Measurements from ENCODE around the gene ABCF3. TPM values are rescaled to one million over a fixed set of nuclear protein-coding genes. Genes with fewer than 3 reads are reported as not detected.

The ABCF3 gene
- total RNA-seq, 1 experiment from 2014 or later: 56.1 TPM

- Histone ChIP-seq H3T11ph (ENCODE audit: low read length) (no peak overlapping the region), H2BK5ac (ENCODE audit: insufficient read length, low read length) (no peak overlapping the region), H4K91ac (ENCODE audit: insufficient read length, low read depth, low read length) (no peak overlapping the region), H4K5ac (ENCODE audit: insufficient read length, low read depth, low read length) (no peak overlapping the region), H4K8ac (replicated peaks; ENCODE audit: insufficient read length, low read depth, low read length) (no peak overlapping the region), H3K27me3 (ENCODE audit: insufficient read depth, low read length) (no peaks in the 10 kb centered on the region), H3K4ac (ENCODE audit: low read depth, low read length) (no peak overlapping the region), H3K79me1 (ENCODE audit: insufficient read depth, low read depth, low read length, poor library complexity, severe bottlenecking) (no peaks in the 10 kb centered on the region), H3K56ac (ENCODE audit: insufficient read length, low read depth, low read length) (no peak overlapping the region), H2AK5ac (ENCODE audit: insufficient read length, low read length) (no peak overlapping the region), H2AFZ (ENCODE audit: low read length) (no peak overlapping the region), H3K9me3 (ENCODE audit: control insufficient read depth, low read depth, low read length) (no peaks in the 10 kb centered on the region), H4K20me1 (ENCODE audit: control insufficient read depth, insufficient read depth, insufficient read length) (no peaks in the 10 kb centered on the region), H3K79me2 (ENCODE audit: insufficient read depth, low read length) (no peaks in the 10 kb centered on the region), H2BK120ac (ENCODE audit: low read depth, low read length, poor library complexity, severe bottlenecking) (no peak overlapping the region), H3K23me2 (ENCODE audit: insufficient read length, low read depth, low read length, poor library complexity, severe bottlenecking) (no peaks in the 10 kb centered on the region), H2BK15ac (ENCODE audit: low read depth, low read length) (no peak overlapping the region), H3K14ac (ENCODE audit: insufficient read depth, low read length) (no peak overlapping the region), H2BK20ac (ENCODE audit: low read depth, low read length, poor library complexity, severe bottlenecking) (no peak overlapping the region), H3K23ac (ENCODE audit: insufficient read length, low read depth, low read length) (no peak overlapping the region), H3K27ac (ENCODE audit: insufficient read length, low read depth, low read length) (no peak overlapping the region), H3K4me1 (ENCODE audit: insufficient read depth, low read length) (no peaks in the 10 kb centered on the region), H3K4me2 (ENCODE audit: insufficient read depth, insufficient read length, low read length) (no peak overlapping the region), H2BK12ac (ENCODE audit: insufficient read length, low read depth, low read length) (no peak overlapping the region), H3K18ac (ENCODE audit: insufficient read length, low read depth, low read length) (no peak overlapping the region), H3K9ac (ENCODE audit: extremely low read depth, insufficient read length, low read length) (no peak overlapping the region)
- no CpG with 5 or more reads among the region's 10 CpGs for WGBS (ENCODE audit: extremely low coverage, insufficient read length, low lambda C conversion rate)
- H3K27me3 Mint-ChIP-seq (ENCODE audit: low read depth): peaks cover 1% of the 10 kb centered on the region; the same call in 1 of the 2 replicates
- H3K9me3 Mint-ChIP-seq: no peaks in the 10 kb centered on the region
- peaks cover 40 to 77% (median 60%) of the 10 kb centered on the region in 3 experiments for H3K36me3 Mint-ChIP-seq (ENCODE audit: insufficient read depth in 1 of 3, low read depth in 3 of 3)
- TF ChIP-seq, protein P1, sequence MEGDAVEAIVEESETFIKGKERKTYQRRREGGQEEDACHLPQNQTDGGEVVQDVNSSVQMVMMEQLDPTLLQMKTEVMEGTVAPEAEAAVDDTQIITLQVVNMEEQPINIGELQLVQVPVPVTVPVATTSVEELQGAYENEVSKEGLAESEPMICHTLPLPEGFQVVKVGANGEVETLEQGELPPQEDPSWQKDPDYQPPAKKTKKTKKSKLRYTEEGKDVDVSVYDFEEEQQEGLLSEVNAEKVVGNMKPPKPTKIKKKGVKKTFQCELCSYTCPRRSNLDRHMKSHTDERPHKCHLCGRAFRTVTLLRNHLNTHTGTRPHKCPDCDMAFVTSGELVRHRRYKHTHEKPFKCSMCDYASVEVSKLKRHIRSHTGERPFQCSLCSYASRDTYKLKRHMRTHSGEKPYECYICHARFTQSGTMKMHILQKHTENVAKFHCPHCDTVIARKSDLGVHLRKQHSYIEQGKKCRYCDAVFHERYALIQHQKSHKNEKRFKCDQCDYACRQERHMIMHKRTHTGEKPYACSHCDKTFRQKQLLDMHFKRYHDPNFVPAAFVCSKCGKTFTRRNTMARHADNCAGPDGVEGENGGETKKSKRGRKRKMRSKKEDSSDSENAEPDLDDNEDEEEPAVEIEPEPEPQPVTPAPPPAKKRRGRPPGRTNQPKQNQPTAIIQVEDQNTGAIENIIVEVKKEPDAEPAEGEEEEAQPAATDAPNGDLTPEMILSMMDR (conservative IDR thresholded peaks at IDR 0.05): no peak
- no peak overlapping the region for H3K27ac Mint-ChIP-seq
- H3K4me3 Mint-ChIP-seq: no peak overlapping the region
- DNase-seq: no peak
- H3K4me1 Mint-ChIP-seq: no peaks in the 10 kb centered on the region
Observed at GRCh38 chr3:184192889-184193288, 6.9 kb downstream of the ABCF3 start.
